NCI-H446 (cell line): ENCODE data around the gene TMEM115.

Experiments used
- DNase-seq, 2 experiments: peaks; one replicate each; lab custom pipeline; 2025; lab: John Stamatoyannopoulos, UW

The TMEM115 gene

DNA sequence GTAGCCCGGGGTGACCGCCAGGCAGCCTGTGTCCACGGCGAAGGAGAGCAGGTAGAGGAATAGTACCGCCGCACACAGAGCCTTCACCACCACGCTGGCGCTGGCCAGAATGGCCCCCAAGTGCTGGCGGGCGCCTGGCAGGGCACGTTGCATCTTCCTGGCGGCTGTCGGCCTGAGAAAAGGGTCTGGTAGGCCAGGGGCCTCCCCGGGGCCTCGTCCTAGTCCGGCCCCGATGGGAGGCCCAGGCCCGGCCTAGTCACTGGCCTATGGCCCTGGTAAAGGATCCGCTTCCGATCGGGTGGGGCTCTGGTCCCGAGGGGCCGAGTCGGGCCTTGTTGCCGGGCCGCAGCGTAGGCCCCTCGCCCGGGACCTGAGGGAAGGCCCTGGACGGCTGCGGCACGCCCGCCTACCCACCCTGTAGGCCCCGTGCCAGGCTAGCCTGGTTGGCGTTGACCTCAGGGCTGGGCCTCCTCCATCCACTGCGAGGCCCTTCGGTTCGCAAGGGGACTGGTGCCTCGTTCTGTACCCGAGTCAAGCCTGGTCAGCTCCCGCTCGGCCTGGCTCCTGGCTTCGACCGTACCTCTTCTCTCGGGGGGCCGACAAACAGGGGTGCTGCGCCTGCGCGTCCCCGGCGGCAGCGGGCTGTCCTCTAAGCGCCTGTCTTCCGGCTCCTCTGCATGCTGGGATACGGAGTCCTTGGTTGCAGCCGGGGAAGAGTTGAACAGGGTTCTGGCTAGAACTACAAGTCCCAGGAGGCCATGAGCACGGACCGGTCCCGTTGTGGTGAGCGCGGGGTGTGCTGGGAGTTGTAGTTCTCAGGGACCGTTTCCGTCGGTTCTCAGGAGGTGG lies at the start of gene TMEM115:
Gene TMEM115, minus strand, starts transcription at position 611 of the 849 bp plus-strand sequence. Its CDS starts 458 bp downstream, at position 153.
- peak; percentile 84 to 94 for DNase-seq

DNA sequence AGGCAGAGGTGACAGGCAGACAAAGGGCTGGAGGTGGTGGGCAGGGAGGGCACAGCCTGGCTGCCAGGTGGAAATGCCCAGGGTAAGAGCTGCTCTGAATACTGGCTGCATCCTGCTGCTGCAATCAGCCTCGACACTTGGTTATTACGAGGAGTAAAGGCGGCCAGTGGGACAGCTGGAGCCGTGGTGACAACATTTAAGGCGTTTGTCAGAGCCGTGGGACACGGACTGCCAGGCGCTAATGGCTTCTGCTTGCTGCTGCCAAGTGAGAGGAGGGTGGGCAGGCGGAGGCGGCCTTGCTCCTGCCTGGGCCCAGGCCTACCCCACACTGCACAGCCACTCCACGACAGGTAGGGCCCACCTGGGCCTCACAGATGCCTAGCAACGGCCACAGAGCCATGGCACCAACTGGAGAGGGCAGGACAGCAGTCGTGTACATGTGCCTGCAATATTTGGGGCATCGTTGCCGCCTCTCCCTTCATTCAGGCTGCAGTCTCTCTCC lies 49.2 kb upstream of the TMEM115 start:
- no peak for DNase-seq

- no peak for DNase-seq
Observed at GRCh38 chr3:50406487-50406886, 47.2 kb upstream of the TMEM115 start.

GRCh38 chr3:50405249-50405648 lies 45.9 kb upstream of the TMEM115 start:
- no peak for DNase-seq

- DNase-seq = no peak
Observed at GRCh38 chr3:50401978-50402595, 42.8 kb upstream of the TMEM115 start.

GRCh38 chr3:50396502-50396901 lies 37.2 kb upstream of the TMEM115 start:
- DNase-seq = no peak

DNA sequence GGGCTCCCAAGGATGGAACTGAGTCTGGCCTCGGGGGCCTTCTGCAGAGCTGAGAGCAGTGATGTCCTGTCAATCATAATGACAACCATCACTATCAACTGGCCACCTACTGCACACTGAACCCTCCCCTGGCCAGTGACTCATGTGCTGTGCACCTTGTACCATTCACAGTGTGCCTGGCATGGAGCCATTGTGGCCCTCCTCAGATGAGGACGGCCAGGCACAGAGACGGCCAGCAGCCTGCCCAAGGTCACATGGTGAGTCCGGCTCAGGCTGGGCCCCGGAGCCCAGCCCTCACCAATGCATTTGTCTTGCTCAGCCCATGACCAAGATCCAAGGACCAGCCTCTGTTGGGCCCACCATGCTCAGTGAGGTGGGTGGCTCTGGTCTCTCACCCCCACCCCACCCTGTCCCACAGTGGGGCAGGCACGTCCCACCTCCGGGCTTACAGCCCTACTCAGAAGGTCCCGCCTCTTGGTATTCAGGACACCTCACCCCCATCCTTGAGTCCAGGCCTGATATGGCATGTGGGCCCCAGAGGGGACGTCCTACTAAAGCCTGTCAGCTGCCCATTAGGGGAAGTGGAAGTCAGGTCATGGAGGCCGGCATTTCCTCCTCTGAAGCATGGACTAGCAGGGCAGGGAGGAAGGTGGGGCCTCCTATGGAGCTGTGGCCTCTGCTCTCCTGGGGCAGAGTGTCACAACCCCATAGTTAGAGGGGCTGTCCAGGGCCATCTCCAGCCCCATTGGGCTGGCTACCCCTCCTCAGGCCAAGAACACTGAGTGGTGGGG lies 35.9 kb upstream of the TMEM115 start:
- DNase-seq = no peak

DNA sequence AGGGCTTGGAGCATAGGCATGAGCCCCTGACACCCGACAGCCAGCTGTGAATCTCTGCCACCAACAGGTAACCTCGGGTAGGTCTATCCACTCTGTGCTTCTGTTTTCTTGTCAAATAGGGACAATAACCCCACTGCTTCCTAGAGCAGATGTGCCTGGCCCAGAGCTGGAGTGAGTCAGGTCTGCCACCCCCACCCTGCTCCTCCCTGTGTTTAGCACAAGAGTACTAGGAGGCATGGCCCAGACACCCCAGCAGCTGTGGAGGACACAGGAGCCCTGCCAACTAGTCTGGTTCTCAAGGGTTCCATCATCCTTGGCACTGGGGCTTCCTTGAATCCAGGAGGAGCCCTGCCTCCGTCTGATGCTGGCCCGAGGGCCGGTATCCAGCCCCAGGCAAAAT lies 33.7 kb upstream of the TMEM115 start:
- DNase-seq = no peak

- peak; percentile 8 to 45 for DNase-seq
Observed at GRCh38 chr3:50392101-50392715, 32.9 kb upstream of the TMEM115 start.

DNA sequence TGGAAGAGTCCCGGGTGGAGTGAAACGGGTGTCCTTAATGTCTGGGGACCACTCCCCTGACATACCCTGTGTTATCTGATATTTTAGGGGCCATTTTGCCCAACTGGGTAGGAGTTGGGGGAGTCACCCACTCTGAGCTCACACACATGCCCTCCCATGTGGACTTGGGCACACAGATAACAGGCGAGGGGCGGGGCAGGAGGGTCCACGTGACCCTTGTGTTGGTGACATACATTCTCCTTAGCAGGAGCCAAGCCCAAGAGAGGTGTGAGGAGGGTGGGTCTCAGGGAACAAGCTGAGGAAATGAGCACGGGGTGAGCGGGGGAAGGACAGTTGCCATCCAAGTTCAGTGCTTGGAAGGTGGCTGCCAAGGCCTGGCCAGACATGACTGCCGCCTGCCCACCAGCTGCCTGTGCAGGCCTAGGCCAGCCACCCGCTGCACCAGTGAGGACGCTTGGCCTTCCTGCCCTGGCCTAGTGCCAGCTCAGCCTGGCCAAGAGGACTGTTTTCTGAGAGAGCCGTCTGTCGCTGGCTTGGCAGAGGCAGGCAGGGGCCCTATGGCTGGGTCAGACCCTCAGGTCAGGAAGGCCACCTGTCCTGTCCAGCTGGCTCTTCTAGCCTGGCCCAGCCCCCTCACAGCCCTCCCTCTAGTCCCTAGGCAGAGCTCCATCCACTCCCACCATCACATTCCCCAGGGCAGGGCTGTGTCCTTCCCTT lies 31.3 kb upstream of the TMEM115 start:
- peak; percentile 19 to 88 for DNase-seq

DNA sequence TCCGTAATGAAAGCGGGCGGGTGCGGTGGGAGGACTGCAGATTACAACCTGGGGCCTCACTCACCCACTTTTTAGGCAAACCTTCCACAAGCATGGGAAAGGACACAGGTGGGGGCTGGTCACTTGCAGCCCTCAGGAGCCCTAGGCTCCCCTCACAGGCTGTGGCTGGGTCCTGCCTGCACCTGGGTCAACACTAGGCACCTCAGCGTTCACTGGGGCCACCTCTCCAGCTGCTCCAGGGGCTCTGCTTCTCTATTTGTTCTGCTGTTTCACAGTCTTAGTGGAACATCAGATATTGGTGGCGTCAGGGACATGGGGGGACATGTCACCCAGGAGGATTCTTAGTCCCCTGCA lies 30.1 kb upstream of the TMEM115 start:
- no peak for DNase-seq

DNA sequence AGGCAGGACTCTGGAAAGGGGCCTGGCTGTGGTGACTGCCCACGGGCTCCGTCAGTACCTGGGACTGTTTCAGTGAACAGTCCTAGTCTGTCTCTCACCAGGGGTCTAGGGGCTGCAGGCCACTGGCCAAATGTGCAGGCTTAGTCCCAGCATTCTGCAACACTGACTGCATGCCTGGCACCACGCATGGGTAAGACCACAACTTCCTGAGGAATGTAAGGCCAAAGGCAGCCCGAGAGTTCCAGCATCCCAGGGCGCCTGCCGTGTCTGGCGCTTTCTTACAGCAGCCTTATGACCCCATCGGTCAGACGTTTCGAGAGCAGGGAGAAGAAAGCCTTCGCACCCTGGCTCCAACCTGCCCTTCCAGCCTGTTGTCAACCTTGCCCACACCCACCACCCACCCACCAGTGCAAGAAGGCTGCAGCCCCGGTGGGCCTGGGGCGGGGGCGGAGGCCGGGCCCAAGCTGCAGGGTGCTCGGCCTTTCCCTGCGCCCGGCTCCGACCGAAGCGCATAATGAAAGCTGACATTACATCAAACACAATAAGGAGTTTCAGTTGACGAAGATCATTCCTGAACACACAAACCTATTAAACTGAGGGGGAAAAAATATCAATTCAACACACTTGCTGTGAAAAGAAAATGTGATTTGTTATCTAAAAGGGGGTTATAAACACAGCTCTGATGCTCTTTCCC lies 29.5 kb upstream of the TMEM115 start:
- DNase-seq = no peak

DNA sequence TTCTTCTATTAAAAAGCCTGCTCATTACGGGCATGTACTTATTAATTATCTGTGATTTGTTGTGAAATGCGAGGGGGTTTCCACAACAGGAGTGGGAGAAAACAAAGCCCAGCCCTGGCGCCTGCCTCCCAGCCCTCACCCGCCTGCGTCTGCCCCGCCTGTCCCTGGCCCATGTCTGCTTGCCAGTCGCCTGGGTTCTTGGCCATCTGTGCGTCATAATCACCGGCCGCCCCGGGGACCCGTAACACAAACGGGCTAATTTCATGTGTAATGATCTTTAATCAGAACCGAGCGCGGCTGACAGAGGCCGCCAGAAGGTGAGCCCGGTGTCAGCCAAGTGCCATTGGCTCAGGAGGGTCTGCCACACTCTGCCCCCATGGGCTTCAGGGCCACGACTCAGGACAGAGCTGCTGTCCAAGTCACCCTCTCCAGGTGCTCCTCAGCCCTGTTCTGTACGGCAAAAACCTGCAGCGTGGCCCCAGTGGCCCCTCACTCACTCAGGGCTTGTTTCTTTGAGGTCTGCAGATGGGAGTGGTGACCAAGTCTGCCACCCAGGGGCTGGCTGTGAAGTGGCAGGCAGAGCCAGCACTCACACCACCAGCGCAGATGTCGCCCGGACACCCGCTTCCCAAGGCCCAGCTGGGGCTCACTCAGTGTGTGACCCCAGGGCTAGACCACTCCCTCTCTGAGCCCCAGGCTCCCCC lies 28.8 kb upstream of the TMEM115 start:
- peak in 1 of 2 experiments; percentile 6 for DNase-seq

GRCh38 chr3:50385754-50386153 lies 26.4 kb upstream of the TMEM115 start:
- no peak for DNase-seq

DNA sequence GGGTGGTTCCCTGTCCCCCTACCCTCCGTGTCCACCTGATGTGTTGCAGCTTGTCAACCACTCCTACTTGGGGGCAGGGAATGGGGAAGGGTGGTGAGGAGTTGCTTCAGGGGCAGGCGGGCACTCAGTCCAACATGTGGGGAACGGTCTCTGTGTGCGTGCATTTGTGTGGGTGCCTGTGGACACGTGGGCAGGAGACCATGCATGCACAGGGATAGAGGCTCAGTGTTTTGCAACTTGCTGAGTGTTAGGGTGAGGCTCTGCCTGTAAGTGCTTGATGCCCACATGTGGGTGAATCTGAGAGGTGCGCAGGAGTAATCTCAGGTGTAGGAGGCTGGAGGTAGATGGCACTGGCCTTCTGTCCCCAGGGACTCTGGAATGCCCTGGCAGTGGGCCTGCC lies 24.4 kb upstream of the TMEM115 start:
- no peak for DNase-seq

- no peak for DNase-seq
Observed at GRCh38 chr3:50382722-50383121, 23.4 kb upstream of the TMEM115 start.

- DNase-seq = no peak
Observed at GRCh38 chr3:50381383-50381782, 22.1 kb upstream of the TMEM115 start.

DNA sequence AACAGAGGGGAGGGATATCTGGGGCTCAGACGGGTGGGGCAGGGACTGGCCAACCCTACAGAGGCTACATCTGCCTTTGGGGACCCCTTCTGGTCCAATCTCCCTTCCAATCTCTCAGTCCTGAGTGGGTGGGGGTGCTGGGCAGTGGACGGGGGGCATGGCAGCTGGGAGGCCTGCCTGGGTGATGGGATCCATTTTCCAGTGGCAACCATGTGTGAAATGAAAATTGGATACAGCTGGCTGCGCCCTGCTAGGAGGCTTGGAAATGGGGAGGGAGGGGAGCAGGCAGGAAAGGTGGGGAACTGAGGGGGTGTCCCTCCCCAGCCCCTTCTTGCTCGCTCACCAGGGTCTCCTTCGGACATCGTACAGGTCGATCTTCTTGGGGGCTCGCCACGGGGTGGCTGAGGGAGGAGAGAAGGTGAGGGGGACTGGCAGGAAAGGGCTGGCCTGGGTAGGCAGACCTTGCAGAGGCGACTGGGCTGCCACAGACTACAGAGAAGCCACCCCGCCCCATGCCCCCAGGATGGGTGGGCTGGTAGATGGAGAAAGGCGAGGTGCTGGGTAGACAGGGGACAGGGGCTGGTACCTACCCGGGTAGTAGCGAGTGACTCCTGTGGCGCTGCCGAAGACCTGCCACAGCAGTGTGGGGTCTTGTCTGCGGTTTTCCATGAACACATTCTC lies 21.2 kb upstream of the TMEM115 start:
- DNase-seq = no peak

DNA sequence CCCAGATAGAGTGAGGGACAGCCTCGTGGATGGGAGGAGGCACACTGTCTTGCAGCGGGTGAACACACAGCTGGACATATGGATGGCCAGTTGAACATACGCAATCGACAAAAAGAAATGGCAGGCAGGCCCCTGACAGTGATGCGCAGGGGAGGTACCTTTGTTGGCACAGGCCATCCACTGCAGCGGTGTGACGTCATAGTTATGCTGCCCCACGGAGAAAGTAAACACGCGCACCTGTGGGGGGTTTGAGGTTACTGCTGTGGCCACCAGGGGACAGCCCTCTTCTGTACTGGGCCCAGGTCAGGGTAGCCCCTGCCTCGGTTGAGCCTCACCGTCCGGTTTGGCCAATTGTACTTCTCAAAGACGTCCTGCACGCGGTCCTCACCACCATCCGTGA lies 19.4 kb upstream of the TMEM115 start:
- no peak for DNase-seq

DNA sequence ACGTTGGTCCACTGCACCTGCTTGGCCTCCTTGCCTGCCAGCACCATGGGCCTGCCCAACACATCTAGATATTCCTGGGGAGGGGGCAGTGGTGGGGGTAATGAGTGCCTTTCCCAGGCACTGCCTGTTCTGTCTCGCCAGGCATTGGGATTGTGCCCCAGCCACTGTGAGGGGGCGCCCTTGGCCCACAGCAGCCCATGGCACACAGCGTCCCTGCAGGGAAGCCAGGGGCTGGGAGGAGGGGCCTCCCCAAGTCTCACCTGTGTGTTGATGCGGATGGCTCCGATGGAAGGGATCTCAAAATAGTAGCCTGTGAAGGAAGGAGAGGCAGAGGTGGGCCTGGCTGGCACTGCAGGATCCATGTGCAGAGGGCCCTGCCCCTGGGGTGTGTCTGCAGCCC lies 18.7 kb upstream of the TMEM115 start:
- DNase-seq = no peak
